Activated CD8-positive, alpha-beta memory T cell treated with anti-CD3 and anti-CD28 coated beads for 24 hours (primary cell): ENCODE measurements around the gene ADGRV1.
"Not testable (repeated sequence)": the region's sequence is repeated elsewhere in the genome, so short reads cannot be mapped to it uniquely, and the experiment has no call there.

Experiments used
- DNase-seq: peaks from one replicate; pipeline ENCODE4 v3.0.0-alpha.2; 2020

Gene ADGRV1

DNA sequence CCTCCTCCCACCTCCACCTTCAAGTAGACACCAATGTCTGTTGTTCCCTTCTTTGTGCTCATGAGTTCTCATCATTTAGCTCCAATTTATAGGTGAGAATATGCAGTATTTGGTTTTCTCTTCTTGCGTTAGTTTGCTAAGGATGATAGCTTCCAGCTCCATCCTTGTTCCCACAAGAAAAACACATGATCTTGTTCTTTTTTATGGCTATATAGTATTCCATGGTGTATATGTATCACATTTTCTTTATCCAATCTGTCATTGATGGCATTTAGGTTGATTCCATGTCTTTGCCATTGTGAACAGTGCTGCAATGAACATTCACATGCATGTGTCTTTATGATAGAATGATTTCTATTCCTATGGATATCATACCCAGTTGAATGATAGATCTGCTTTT lies 454.3 kb downstream of the ADGRV1 start:
- not testable (repeated sequence) for DNase-seq

DNA sequence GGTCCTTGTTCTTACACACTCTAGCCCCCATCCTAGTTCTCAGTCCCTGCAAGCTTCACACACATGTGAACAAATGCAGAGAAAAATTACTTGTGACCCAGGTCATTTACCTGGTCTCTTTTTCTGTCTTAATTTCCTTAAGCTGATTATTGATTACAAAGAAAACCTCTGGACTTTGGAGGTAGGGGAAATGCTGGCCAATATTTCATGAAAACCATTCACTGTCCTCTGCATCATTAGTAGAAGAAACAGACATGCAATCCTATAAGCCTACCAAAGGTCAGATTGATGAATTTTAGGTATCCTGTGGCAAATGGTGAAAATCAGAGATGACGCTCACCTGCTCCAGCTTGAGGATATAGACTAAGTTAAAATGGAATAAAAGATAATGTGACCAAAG lies 457.7 kb downstream of the ADGRV1 start:
- DNase-seq = no peak

DNA sequence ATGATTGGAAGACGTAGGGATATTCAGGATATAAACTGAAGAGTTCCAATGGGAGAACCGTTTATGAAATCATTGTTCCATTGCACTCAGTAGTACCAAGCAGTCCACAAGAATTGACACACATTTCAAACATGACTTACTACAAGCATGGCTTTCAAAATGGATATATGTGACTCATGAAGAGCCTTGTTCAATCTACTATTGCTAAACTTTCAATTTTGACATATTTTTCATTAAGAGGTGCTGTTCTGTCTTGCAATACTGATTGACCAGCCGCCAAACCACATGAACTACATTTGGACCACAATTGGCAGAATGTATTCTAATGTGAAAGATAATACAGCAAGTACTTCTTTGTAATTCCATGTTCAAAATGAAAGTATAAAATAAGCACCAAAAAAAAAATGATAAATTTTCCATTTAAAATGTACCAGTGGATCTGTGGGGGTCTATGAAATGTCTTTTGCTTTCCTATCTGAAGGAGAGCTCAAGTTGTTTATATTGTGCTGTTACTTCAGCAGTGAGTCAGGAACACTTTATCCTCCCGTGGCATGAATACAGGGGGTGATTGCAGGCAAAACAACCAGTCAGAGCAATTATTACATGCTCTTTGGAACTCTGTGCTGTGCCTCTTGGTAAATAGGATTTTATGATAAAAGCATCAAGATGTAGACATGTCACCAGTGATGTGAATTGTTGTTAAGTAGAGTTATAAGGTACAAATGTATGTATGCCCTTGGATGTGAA lies 458.5 kb downstream of the ADGRV1 start:
- no peak for DNase-seq

DNA sequence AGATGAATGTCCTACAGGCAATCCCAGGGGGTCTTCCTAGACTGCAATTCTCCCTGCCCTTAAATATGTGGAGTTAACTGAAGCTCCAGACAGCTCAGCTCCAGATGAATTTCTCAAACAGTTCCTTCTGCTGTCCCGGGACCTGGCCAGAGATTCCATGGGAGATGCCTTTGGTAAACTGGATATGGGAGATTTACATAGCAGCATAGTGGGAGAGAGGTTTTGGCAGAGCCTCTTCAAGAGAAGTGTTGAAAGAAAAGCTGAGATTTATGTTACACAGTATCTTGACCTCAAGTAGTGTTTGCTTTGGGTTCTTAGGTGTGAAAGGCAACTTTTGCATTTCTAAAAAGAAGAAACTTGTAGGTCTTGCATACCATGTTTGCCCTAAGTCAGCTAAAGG lies 459.6 kb downstream of the ADGRV1 start:
- no peak for DNase-seq

DNA sequence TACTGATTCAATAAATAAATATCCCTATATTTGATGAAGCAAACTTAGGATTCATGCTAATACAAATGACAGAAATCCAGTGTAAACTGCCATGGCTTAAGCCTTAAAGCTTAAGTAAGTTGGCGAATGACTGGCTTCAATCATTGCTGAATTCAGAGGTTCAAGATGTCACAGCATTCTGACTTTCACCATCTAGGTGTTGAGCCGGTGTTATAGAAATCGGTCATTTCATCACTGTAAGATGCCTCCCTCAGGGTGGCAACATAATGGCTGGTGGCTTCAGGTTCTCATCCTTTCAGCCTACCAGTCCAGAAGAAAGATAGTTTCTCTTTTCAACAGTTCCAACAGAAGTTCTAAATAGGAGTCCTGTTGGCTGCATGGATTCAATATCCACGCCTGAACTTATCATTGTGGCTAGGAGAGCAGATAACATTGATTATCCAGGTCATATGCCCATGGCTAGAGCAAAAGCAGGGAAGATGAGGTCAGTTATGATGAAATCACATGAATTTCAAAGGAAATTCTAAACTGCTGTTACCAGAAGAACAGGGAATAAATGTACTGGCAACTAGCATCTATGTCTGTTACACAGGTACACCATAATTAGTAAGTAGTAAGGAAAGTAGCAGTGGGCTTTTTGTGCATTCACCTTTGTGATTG lies 460.2 kb downstream of the ADGRV1 start:
- DNase-seq = no peak

DNA sequence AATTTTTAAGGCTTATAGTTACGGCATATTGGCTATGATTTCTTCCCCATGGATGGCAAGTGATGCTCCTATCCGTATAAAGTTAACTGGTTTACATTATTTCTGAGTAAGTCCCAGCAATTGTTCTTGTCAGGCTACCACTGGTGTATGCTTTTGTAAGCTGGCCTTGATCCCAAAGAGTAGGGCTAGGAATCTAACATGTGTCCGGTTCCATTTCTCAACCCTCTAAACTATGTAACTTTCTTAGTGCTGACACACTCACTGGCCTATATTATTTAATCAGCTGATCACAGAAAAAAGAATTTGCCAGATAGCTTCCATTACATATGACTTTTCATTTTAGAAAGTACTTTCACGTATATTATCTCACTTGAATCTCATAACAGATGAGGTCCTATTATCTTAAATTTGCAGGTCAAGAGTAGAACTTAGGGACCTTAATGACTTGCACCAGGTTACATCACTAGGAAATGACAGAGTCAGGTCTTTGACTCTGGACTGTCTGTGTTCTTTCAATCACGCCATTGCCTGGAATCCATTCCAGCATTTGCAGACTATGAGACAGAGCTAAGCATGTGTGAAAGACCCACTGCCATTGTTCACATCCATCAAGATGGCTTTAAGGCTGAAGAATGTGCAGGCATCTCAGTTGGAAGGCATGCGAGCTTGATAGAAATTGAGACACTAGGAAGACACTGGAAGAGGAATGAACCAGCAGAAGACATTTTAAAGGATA lies 461.6 kb downstream of the ADGRV1 start:
- DNase-seq = no peak

DNA sequence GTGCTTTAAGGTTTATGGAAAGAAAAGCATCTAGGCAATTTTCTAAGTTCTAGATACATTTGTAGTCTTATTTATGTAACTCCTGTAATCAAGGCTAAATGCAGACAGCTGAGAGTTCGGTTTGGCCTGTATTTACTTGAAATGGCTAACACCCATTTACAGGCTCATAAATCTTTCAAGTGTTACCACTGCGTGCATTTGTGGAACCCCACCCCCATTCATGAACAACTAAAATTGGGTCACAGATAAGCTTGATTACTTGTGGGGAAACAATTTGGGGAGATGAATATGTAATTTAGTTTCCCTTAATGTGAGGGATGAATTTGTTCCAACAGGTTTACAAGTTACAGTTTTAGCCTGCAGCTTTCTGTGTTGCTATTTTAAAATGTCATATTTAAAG lies 463.9 kb downstream of the ADGRV1 start:
- no peak for DNase-seq

DNA sequence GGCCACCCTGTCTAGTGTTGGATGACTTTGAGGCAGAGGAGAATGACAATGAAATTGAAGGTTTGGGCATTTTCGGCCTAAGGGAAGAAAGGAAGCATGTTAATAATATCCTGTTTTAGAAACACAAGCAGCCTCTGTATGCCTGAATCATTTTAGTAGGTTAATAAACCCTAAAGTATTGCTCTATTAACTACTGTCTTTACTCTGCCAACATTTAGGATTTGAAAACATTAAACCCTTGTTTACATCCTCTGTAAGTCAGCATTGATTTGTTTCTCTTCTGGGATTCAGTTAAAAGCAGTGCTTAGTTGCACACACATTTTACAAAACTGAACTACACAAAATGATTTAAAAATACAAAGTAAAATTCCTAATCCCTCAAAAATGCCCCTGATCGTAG lies 465.6 kb downstream of the ADGRV1 start:
- DNase-seq = no peak

DNA sequence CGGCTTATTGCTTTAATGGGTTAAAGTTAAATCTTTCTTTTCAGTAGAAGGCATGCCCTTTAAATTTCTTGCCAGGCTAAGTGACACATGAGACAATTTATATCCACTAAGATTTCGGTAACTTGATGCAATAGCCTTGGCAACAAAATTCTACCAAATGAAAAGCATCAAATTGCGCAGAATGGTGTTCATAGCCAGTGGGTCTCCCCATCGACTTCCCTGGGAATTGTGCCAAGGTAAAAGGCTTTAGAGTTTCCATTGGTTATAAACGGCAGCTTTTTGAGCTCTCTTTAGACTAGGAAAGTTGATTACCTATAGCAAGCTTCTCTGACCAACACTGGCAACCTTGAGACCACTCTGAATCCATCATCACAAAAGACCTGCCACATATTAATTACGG lies 466.1 kb downstream of the ADGRV1 start:
- DNase-seq = no peak

DNA sequence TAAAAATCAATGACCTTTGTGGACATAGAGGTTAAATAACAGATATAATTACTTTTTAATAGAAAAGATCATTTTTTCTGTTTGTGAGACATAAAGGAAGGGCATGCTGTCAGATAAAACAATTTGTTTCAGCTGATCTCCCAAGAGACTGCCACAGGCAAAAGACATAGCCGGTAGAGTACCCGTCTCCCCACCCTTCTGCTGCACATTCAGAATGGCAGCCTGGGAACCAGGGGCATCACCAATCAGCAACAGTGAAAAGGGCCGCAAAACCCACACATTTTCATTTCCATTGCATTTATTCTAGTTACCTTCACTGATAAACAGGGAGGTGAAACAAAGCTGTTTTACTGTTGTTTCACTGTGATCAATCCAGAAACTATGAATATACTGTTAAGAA lies 466.9 kb downstream of the ADGRV1 start:
- no peak for DNase-seq

DNA sequence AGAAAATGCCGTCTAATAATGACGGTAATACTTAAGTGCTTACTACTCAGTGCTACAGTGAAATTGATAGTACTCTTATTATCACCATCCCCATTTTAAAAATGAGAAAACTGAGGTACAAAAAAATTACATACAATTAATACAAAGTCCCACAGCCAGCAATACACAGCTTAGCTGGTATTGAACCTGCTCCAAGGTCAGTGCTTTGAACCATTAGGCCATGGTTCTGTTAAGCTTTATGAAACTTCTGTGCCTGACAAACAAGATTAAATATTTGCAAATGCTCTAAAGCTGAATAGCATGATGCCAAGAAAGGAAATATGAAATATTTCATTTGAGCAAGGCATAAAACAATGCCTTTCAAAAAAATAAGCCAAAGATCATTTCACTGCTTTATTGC lies 467.4 kb downstream of the ADGRV1 start:
- DNase-seq = no peak

DNA sequence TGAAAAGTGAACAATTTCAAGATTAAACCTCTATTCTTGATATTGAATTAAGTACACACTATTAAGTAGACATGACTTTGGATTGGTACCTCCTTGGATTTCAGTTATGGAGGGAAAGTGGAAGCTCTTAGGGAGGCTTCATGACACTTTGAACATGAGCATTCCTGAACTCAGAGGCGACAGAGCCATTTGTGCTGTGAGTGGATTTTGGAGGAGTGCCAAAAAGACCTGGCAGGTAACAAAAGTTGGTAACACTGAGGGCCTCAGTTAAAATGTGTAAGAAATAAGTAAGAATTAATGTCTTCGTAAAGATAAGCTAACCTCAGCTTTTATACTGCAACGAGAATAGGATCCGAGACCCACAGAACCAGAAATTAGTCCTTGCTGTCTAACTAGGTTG lies 467.9 kb downstream of the ADGRV1 start:
- no peak for DNase-seq

DNA sequence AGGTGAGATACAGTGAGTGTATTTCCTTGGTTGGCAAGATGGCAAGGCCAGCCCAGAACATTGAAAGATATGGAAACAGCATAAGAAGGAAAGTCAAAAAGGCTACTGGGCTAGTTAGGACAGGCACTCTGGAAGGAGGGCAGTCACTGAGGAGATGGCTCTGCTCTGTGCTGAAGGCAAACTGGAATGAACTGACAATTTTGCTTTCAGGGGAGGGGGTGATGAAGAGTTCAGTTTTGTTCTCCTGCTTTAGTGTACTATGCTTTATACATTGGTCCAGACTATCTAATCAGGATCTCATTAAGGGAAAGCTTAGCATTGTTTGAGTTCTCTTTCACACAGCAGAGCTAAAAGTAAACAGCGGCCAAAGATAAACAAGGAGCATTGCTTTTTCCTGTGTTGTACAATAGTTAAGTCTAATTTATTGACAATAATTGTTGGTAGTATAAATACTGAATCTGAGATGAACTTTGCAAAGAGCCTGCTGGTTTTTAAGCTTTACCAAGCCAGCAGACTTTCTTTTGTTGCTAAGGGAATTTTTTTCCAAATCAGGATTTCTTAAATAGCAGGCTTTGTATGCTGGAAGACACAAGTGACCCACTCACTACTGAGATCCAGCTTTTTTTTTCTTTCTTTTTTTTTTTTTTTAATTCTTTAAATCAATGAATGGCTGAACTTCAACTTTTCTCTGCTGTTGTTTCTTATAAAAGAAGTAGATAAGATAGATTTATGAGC lies 469.0 kb downstream of the ADGRV1 start:
- no peak for DNase-seq

DNA sequence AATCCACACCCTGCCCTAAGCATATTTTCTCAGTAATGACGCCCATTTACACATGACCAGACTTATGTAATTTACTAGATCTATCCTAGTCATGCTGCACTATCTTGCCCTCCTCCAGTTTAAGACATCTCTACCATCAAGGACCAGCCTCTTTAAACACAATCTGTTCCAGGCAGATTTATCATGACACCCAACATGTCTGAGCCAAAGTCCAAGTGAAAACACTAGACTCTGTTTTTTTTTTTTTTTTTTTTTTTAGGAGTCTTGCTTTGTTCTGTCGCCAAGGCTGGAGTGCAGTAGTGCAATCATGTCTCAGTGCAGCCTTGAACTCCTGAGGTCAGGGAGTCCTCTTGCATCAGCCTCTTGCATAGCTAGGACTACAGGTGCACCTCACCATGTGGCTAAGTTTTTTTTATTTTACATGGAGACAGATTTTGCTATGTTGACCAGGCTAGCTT lies 469.9 kb downstream of the ADGRV1 start:
- no peak for DNase-seq

DNA sequence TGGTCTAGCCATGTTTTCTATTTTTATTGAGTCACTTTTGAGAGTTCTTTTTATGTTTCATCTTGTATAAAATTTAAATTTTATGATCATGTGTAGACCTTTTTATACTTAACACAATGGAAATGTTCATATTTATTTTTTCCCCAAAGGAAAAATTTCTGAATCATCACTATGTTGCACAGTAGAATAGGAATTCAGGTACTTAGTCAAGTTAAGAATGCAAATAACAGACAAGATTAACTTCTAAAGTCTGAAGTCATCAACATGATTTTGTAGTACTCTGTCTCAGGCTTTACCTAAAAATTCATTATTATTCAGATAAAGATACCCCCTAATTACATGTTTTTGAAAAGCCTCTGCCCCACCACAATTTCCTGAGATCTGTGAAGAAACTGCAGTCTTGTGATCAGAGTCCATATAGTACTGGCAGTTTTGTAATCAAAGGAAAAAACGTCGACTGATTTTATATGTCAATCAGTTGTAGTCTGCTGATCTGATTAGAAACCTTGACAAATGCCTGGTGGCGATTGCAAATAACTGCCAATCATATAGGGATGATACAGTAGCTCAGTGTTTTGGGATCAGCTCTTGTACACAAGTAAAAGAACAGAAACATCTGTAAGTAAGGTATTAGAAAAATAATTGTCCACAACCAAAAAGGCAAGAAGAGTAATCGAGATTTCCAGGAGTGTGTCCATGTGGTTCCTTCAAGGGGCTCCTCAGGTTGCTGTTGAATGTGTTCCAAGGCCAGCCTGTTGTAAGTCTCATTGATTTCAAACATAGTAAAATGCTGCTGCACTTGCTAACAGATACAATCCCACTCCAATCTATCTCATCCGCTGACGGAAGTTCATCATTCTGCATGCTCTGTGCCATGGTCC lies 472.2 kb downstream of the ADGRV1 start:
- no peak for DNase-seq

DNA sequence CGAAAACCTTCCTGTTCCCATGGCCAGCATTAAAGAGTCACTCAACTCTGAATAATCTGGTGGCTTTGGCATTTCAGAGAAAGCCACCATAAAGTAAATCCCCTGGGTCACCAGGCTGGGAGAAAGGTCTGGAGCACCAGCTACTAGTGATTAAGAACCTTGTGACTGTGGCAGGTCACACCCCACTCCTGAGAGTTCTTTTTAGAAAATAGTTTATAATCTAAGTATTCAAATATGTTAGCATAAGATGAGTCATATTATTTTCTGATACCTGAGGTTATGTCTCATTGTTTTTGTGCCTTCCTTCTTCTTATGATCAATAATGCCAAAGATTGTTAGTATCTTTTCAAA lies 472.8 kb downstream of the ADGRV1 start:
- DNase-seq = no peak

DNA sequence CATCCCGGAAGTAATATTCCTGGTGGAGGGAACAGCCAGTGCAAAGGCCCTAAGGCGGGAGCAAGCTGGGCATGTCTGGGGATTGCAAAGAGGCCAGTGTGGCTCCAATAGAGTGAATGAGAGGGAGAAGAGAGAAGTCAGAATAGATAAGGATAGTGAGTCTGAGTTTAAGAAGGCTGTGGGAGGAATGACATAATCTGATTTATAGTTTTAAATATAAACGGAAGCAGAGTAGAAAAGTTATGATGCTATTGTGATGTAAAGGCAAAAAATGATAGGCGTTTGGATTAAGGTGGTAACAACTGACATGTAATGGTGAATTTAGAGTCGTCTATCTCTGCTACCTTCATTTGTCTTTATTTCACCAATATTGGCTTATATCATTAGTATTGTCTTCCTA lies 473.5 kb downstream of the ADGRV1 start:
- DNase-seq = no peak

DNA sequence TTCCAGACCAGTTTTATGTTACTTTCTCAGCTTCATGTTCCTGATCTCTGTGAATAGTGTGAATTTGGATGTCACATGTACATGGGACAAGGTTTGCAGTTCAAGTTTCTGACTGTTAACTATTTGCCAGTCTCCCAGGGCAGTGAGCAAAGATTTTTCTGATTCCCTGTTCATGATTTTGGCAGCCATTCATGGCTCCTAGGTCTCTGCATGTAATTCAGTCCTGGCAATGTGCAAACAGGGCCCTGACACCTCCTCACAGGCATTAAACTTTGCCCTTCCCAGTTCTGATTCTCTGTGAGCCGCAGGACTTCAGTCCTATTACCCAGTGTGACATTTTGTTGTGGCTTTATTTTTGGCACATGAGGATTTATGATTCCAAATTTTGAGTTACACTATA lies 474.8 kb downstream of the ADGRV1 start:
- no peak for DNase-seq

DNA sequence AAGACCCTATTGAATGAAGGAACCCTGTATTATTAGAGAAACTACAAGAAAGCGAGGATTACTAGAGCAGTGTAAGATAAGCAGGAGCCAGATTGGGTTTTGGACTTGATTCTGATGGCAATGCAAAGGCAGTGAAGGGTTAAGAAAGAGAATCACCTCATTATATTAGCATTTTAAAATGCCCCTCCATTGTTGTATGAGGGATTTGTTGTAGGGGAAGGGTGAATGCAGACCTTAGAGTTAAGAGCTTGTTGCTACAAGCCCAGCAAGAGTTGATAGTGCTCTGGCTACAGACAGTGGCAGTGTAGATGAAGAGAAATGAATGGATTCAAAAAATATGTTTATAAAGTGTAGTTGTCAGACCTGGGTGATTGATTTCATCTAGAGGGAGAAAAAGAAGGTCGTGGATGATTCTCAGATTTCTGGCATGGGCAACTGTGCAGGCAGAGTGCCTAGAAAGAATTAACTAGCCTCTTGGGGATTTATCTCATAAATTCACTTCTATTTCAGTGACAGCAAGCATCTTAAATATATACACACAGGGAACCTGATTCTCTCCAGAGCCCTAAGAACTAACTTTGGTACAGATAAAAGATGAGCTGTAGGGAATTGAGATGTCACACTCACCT lies 479.7 kb downstream of the ADGRV1 start:
- DNase-seq = no peak

DNA sequence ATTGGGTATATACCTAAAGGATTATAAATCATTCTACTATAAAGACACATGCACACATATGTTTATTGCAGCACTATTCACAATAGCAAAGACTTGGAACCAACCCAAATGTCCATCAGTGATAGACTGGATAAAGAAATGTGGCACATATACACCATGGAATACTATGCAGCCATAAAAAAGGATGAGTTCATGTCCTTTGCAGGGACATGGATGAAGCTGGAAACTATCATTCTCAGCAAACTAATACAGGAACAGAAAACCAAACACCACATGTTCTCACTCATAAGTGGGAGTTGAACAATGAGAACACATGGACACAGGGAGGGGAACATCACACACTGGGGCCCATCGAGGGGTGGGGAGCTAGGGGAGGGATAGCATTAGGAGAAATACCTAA lies 482.5 kb downstream of the ADGRV1 start:
- not testable (repeated sequence) for DNase-seq

DNA sequence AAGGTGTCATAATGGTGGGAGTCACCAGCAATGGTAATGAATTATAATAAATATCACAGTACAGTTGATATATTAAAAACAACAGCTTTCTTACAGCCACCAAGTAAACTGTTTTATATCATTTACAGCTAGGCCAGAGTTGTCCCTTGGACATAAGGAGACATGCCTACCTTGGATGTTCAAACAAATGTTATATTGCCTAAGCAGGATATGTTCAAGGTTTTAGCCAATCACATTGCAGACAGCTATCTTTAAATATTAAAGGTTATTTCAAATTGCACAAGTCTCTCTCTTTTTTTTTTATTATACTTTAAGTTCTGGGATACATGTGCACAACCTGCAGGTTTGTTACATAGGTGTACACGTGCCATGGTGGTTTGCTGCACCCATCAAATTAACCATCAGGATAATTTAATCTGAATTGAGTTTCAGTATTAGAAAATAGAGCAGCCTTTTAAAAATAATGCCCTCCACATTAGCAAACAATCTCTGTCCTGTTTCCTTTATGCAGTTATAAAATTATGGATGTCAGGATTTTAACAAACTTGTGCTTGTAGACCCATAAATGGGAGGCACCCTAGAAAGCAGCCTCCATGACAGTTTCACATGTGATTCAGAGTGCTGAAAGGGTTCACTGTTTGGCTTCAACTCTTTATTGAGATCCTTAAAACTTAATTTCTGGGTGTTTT lies 483.8 kb downstream of the ADGRV1 start:
- DNase-seq = no peak

DNA sequence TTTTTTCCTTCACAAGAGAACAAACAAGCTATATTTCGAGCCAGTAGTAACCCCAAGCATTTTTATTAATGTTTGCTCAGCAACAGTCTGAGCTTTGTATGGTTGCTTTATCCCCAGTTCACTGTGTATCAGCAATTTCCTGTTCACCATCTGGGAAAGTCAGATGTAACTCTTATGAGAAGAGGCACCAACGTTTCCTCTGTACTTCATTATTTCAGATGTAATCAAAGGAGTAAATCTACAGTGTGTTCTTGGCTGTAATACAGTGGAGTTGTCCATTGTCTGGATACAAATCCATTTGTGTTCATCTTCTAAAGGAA lies 484.3 kb downstream of the ADGRV1 start:
- DNase-seq = no peak
